HG03442 (cell line): ENCODE results near the gene TCF19.
A peak's percentile ranks its signal among the peaks of the same experiment; 100 is the strongest.
"Not testable (repeated sequence)": the region's sequence is repeated elsewhere in the genome, so short reads cannot be mapped to it uniquely, and the experiment has no call there.

Experiments
- ATAC-seq: cut with Tn5 transposase; IDR thresholded peaks from one replicate; pipeline ENCODE4 v1.9.1; 2021; ENCODE audit warnings: mild to moderate bottlenecking, moderate library complexity; ENCODE audit not compliant: unreplicated experiment

The TCF19 gene

DNA sequence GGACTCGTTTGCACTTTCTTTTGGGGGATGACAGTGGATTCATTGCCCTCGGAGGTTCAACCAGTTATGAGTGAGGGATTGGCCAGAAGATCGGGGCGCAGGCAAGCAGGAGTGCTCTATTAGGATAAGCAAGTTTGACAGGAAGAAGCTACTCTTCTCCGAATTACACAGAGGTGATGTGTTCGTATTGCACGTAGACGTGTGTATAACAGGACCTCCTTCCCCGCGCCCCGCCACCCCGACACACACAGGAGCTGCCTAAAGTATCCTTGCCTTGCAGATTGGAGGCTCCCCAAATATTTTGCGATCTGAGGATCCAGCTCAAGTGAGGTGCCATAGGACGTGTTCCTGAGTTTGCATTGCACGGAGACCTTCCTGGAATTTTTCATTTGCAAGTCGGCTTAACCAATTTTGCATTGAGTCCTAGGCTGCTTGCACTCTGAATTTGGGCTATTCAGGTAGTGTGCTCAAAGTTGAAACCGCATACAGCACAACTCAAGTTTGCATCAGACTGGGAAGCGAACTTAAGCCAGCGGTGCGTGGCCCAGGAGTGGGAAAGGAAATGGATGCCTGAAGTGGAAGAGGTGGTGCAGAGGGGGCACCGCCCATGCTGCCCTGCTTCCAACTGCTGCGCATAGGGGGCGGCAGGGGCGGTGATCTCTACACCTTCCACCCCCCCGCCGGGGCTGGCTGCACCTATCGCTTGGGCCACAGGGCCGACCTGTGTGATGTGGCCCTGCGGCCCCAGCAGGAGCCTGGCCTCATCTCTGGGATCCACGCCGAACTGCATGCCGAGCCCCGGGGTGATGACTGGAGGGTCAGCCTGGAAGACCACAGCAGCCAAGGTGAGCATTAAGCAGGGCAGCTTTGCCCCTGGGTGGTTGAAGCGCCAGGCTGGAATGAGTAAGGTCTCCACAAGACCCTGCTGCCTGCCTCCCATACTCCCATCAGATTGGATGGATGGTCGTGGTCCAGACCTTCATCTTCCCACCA is 770 bp downstream of the TCF19 start:
- no peak for ATAC-seq

DNA sequence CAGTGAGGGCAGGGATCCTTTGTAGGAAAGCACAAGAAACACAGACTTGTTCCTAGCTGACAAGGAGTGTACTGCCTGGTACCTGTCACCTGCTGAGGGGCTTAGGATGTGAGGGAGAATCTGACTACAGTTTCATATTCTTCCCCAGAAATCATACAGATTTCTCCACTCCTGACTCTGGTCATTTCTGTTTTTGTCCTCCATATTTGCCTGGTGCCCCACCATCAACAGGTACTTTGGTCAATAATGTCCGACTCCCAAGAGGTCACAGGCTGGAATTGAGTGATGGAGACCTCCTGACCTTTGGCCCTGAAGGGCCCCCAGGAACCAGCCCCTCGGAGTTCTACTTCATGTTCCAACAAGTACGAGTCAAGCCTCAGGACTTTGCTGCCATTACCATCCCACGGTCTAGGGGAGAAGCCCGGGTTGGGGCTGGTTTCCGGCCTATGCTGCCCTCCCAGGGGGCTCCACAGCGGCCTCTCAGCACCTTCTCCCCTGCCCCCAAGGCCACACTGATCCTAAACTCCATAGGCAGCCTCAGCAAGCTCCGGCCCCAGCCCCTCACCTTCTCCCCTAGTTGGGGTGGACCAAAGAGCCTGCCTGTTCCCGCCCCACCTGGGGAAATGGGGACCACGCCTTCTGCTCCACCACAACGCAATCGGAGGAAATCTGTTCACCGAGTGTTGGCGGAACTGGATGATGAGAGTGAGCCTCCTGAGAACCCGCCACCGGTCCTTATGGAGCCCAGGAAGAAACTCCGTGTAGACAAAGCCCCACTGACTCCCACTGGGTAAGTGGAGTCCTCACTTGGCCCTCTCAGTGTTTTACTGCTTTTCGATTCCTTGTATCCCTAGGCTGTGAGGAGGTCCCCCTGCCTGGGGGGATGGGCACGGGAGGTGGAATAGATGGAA is 3.1 kb downstream of the TCF19 start:
- ATAC-seq, result no peak

DNA sequence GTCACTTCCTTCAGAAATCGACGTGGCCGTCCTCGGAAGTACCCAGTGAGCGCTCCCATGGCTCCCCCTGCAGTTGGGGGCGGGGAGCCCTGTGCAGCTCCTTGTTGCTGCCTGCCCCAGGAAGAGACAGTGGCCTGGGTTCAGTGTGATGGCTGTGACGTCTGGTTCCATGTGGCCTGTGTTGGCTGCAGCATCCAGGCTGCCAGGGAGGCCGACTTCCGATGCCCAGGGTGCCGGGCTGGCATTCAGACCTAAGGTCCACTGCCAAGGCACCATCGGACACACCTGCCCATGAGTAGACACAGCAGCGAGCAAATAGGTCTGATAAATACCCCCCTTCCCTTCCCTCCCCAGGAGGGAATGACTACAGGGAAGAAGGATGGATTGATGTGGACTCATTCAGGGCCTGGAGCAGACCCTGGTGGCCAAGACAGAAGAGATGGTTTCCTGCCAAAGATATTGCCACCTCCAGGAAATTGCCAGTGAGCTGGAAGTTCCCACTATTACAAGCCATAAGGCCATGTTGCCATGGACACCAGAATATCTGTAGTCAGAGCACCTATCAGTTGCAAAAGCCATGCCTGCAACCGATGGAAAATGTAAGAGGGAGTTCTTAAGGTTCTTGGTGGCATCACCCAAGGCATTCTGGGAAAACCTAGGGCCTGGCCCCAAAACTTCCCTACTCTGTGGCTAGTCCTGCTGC is 4.2 kb downstream of the TCF19 start:
- no peak for ATAC-seq

DNA sequence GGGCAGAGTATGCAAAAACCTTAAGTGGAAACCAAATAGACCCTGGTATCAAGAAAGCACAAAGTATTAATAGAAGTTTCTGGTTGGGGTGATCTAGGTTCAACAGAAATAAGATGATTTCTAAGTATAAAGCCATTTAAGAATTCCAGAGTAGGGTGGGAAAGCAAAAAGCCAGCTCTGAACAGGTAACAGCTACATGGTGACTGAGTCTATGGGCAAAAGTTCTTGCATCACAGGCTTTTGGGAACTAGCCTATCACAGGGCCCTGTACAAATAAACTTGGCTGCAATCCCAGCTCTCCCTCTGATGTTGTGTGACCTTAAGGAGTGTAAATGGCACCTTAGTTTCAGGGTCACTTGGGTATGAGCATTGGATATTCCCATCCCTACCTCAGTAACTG is 5.5 kb downstream of the TCF19 start:
- no peak for ATAC-seq

DNA sequence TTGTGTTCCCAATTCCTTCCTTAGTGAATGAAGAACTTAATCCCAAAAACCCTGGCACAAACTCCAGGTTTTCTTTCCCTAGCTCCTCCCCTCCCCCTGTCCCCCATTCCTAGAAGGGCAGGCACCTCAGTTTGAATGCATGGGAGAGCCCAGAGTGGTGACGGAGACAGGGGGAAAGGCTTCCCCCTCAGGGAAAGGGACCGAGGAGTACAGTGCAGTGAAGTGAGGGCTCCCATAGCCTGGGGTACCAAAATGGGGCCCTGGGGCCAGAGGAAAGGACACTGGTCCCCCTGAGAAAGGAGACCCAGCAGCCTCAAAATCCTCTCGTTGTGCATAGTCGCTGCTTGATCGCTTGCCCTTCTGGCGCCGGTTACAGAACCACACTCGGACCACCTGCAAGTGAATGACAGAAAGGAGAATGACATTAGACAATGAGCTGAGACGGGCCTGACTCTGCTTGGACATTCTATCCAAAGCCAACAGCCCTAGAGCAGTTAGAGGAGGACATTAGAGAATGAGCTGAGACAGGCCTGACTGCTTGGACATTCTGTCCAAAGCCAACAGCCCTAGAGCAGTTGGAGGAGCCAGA is 6.2 kb downstream of the TCF19 start:
- ATAC-seq, result not testable (repeated sequence)

DNA sequence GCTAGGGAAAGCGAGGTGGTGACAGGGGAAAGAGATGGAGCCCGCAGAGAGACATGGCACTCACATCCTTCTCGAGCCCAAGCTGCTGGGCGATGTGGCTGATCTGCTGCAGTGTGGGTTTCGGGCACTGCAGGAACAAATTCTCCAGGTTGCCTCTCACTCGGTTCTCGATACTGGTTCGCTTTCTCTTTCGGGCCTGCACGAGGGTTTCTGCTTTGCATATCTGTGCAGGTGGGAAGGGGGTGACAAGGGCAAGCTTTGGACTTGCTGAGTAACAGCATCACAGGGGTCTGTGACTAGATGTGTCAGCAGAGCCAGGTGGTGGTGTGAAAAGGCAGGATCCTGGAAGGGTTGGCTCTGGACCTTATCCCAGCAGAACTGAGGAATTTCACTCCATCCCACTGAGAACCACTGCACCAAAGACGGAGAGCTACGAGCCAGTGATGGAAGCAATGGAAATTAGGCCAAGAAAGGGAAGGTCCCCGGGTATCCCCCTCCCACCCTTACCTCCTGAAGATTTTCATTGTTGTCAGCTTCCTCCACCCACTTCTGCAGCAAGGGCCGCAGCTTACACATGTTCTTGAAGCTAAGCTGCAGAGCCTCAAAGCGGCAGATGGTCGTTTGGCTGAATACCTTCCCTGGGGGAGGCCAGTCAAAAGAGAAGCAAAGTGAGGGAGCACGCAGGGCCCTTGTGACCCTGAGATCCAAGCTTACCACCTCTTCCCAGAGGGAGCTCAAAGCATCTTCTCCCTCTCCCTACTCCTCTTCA is 6.9 kb downstream of the TCF19 start:
- ATAC-seq, result peak; percentile 72

DNA sequence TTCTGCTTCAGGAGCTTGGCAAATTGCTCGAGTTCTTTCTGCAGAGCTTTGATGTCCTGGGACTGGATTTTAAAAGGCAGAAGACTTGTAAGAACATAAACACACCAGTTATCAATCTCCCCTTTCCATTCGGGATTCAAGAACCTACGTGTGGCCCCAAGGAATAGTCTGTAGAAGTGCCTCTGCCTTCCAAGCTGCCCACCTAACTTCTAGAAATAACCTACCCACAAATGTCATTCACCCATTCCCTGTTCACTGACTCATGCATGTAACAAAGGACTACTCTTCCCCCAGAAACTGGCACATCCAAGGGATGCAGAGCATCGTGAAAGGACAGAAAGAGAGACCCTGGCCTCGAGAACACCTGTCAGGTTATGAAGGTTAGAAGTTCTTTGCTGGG is 7.6 kb downstream of the TCF19 start:
- ATAC-seq, result no peak

DNA sequence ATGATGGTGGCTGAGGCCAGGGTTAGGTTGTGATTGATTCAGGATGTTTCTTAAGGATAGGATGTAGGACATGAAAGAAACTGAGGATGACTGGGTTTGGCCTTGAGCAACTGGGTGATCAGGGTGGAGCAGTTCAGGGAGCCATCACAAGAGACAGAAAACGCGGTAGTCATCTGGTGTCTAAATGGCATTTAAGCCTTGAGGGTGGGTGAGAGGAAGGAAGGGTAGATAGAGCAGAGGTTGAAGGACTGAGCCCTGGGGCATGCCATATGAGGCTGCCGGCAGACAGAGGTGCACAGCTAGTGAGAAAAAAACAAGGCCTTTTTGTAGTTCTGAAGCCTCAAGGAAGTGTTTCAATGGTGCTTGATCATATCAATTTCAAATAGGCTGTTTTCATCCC is 10.2 kb downstream of the TCF19 start:
- ATAC-seq, result no peak

DNA sequence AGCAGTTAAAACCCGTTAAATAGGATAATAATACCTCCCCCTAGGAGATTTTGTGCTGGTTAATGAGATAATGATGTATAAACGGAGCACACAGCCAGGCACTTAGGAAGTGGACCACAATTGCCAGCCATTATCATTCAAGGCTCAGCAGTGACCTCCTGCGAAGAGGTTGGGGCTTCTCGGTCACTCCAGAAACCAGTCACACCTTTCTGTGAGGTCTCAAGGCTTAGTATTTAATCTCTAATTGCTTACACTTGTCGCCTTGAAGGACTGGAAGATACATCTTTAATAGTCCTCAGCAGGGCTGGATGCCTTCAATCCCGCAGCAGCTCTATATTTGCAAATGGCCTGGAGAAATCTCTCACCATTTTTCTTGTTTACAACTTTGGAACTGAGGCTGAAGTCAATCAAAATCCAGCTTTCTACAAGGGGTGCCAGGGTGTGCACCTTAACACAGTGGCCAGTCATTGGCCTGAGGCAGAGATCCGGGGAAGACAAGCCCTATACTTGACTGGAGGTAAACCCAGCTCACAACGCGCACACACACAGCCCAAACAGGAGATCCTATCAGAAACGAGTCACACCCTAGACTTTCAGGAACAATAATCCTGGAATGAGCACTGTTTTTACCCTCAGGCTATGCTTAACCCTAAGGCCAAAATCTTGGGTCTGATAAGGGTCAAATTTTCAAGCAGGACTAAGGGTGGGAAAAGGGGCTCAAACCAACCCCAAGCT is 10.9 kb downstream of the TCF19 start:
- ATAC-seq, result no peak

DNA sequence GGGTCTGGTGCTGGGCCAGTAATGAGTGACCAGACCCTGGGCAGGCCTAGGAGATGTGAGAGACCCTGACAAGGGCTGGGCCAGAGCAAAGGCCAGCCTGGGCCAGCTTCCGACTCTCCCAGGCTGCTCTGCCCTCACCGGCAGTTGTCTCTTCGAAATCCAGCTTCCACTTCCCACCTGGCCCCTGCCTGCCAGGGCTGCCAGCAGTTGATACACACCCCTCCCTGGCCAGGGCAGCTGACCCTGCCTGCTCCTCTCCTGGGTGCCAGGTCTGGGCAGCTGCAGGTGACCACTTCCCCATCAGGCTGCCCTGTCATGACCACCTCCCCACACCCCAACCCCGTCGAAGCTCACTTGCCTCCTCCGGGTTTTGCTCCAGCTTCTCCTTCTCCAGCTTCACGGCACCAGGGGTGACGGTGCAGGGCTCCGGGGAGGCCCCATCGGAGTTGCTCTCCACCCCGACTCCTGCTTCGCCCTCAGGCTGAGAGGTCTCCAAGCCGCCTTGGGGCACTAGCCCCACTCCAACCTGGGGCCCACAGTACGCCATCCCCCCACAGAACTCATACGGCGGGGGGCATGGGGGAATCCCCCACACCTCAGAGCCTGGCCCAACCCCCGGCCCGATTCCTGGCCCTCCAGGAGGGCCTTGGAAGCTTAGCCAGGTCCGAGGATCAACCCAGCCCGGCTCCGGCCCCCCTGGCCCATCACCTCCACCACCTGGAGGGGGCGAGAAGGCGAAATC is 11.6 kb downstream of the TCF19 start:
- not testable (repeated sequence) for ATAC-seq

DNA sequence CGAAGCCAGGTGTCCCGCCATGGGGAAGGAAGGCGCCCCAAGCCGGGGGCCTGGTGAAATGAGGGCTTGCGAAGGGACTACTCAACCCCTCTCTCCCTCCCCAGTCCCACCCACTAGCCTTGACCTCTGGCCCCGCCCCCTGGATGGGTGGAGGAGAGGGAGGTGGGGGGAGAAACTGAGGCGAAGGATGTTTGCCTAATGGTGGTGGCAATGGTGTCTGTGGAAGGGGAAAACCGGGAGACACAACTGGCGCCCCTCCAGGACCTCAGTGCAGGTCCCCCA is 12.2 kb downstream of the TCF19 start, which contains the start of gene POU5F1:
Gene POU5F1, minus strand, starts transcription at position 83 of the 282 bp plus-strand sequence. Its CDS starts 62 bp downstream, at position 21.
- no peak for ATAC-seq

DNA sequence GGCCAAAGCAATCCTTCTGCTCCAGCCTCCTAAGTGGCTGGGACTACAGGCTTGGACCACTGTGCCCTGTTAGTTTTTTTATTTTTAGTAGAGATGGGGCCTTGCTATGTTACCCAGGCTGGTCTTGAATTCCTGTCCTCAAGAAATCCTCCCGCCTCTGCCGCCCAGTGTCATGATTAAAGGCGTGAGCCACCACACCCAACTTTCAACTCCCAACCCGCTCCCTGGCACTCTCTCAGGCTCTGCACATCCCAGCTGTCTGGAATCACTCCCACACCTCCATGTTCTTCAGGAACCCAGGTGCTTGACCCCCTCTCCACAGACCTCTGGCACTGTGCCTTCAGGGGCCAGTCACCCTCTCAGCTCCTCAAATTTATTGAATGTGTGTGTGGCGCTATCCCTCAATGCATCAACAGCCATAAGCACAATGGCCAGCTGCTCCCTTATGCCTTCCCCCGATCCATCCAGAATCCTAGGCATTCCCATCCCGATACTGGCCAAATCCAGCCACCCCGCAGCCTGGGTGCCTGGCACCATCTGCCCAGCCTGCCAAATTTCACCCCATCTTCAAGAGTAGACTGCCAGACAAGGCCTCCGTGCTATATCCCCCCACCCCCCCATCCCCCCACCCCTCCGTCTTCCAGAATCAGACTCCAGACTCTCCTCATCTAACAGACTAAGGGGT is 12.7 kb downstream of the TCF19 start:
- ATAC-seq, result no peak

DNA sequence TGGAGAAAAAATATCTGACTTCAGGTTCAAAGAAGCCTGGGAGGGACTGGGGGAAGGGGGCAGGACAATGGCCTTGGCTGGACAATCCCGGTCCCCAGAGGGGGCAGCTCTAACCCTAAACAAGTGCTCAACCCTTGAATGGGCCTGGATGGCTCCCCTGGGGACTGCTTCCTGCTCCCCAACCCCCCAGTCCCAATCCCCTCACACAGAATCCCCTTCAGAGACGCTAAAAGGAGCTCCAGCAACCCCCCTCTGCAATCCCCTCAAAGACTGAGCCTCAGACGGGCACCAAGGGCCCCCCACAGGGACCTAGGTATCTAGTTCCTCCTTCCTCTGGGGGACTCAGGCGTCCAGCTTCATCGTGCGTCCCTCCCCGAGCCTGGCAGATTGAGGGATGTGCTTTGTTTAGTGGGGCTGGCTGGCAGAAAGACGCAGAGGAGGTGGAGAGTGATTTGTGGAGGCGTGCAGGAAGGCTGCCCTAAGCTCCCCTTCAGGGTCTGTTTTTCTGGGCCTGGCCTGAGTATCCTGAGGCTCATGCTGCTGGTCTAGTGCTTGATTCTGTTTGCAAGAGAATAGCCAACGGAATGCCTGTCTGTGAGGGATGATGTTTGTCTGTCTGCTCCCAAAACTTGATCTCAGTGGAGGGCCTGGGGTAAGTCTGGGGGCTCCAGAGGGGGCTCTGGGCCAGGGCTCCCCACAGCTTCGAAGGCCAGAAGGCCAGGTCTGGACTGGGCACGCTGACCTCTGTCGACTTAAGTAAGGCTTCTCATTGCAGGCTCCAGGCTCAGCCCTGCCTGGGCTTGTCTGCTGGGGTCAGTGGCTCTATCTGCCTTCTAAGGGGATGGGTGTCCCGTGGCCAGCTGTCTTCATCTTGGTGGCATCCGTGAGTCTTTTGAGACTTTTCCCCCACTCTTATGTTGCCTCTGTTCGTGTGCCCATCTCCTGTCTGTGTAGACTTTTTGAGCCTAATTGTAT is 13.8 kb downstream of the TCF19 start:
- no peak for ATAC-seq

DNA sequence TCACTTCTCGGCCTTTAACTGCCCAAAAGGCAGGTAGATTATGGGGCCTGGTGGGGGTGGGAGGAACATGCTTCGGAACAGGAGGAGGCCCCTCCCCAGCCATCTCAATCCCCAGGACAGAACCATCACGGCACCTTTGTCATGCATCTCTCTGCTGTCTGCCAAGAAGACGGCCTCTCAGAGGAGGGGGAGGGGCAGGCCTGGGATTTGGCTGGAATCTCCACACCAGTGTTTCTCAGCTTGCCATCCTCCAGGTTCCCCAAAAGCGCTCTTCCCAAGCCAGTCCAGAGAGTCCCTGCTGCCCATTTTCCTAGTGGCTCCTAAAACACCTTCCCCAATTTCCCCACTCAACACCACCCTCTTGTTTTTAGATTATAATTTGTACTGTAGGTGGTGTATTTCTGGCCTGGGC is 14.6 kb downstream of the TCF19 start:
- ATAC-seq, result no peak

DNA sequence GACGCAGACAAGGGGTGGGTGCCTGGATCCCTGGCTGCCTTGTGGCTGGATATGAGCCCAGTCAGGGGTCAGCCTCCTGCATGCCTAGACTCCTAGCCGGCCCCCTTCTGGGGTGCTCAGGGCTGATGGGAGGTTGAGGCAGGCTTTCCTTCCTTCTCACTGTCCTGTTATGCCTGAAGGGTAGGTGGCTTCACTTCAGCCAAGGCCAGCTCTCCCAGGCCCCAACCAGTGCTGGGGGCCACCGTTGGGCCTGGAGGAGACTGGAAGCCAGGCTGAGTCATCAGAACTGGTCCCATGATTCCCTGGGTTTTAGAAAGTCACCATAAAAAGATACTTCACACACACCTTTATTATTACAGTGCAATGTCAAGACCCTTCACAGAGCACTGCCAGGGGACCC is 15.0 kb downstream of the TCF19 start:
- ATAC-seq, result no peak

DNA sequence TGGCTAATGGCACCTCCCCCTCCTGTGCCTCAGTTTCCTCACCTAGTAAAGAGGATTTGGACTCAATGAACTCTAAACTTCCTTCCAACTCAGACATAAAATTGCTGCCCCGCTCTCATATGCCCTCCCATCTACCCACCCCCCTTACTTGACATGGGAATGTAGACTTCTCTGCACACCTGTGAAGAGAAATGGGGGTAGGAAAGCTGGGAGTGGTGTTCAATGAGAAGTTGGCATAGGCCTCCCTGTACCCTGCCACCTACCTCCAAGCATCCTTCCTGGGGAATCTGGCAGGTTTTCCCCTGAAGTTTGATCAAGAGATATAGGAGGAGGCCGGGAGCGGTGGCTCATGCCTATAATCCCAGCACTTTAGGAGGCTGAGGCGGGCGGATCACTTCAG is 16.0 kb downstream of the TCF19 start:
- no peak for ATAC-seq

DNA sequence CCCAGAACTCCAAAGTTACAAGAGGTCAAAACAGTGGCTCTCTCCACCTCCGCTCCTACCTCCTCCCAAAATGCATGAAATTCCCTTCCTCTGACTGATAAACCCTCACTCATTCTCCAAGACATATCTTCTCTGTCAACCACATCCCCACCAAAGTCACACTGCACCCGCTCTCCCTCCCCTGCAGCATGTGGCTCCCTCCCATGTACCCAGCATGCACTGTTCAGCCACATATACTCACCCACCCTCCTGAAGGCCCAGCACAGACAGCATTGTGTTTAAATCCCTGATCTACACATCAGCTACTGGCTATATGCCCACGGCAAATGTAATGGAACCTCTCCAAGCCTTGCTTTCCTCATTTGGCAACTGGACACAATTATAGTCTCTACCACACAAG is 17.6 kb downstream of the TCF19 start:
- ATAC-seq, result no peak
